NOMO-1 (cell line): ENCODE results near the gene FBXO7.
A peak's percentile ranks its signal among the peaks of the same experiment; 100 is the strongest.
"Not testable (repeated sequence)": the region's sequence is repeated elsewhere in the genome, so short reads cannot be mapped to it uniquely, and the experiment has no call there.

ENCODE experiments used
- DNase-seq, 2 experiments: peaks; one replicate each; lab custom pipeline; 2025; ENCODE audit not compliant: unreplicated experiment in 2 of 2; lab: John Stamatoyannopoulos, UW

Gene FBXO7

GRCh38 chr22:32474635-32475467 lies at the start of gene FBXO7:
FBXO7 (plus strand) TSS chr22:32474811; CDS start chr22:32475003, 192 bp downstream.
- DNase-seq, result peak; percentile 82 to 84

DNA sequence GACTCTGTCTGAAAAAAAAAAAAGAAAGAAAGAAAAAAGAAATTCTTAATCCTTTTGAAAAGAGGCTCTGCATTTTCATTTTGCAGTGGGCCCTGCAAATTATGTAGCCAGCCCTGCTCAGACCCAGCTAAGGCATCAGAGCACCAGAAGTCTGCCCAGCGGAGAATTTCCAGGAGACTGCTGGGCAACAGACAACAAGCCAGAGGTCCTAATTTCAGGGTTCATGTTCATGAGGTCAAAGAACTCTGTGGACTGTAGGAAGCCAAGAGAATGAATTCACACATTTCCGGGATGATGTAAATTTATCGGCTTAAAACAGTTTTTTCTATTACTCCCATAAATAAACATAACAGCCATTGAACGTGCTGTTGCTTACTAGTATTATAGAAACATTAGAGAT lies 47.7 kb upstream of the FBXO7 start:
- no peak for DNase-seq

DNA sequence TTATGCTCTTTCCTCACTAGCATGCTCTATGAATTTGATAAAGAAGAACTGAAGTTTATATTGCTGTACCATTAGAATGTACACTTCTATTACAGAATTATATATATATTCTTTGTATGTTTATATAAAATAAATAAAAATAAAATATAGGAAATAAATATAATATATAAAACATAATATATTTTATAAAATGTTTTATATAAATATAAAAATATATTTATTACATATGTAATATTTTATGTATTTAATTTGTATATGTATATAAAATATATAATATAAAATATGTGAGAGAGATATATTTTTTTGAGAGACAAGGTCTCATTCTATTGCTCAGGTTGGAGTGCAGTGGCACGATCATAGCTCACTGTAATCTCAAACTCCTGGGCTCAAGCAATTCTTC lies 44.3 kb upstream of the FBXO7 start:
- no peak for DNase-seq

- no peak for DNase-seq
Observed at GRCh38 chr22:32444068-32444467, 30.5 kb upstream of the FBXO7 start.

DNA sequence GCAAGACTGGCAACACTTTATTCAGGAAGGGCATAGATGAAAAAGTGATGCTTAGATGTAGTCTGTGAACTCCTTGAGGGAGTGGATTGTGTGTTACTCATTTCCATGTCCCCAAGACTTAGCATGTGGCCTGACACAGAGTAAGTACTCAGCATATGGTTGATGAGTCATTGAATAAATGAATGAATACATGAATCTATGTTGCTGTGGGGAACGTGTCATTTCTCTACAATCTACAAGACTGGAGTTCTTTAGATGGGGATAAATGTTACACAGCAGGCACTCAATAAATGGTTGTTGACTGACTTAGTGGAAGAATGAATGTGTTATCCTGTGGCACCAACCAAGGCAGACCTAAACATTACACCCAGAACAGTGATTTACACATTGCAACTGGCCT lies 28.3 kb upstream of the FBXO7 start:
- DNase-seq, result no peak

GRCh38 chr22:32448980-32449379 lies 25.6 kb upstream of the FBXO7 start:
- DNase-seq, result no peak

- no peak for DNase-seq
Observed at GRCh38 chr22:32457031-32457430, 17.6 kb upstream of the FBXO7 start.

DNA sequence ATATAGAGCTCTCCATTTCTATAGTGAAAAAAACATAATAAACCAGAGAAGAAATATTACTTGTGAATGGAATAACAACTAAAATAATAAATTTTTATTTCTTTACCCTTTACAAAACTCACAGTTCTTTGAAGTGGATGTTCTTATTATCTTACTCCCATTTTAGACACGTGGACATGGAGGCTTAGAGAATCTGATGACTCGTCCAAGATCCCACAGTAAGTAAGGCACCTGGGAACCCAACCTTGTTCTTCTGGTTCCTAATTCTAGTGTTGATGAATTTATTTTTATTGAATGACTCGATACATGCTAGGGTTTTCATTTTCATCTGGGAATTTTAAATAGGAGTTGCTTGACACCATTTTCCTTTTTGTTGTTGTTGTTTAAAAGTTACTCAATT lies 12.2 kb upstream of the FBXO7 start:
- DNase-seq, result no peak

- no peak for DNase-seq
Observed at GRCh38 chr22:32465661-32466060, 8.9 kb upstream of the FBXO7 start.

DNA sequence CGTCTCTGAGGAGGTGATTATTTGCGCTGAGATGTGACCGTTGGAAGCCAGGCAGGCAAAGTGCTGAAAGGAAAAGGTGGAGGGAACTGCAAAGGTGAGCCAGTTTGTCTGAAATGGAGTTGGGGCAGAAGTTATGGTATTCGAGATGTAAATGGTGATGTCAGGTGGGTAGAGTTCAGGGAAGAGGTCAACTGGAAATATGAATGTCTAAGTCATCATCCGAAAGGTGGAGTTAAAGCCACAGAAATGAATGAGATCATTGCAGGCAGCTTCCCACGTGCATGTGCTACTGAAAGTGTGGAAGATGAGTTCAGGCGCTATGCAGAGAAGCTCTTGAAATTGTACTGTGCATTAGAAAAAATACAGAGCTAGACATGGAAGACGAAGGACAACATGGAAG lies 8.1 kb upstream of the FBXO7 start:
- no peak for DNase-seq

- DNase-seq, result peak in 1 of 2 experiments; percentile 9
Observed at GRCh38 chr22:32469799-32470212, 4.8 kb upstream of the FBXO7 start.

DNA sequence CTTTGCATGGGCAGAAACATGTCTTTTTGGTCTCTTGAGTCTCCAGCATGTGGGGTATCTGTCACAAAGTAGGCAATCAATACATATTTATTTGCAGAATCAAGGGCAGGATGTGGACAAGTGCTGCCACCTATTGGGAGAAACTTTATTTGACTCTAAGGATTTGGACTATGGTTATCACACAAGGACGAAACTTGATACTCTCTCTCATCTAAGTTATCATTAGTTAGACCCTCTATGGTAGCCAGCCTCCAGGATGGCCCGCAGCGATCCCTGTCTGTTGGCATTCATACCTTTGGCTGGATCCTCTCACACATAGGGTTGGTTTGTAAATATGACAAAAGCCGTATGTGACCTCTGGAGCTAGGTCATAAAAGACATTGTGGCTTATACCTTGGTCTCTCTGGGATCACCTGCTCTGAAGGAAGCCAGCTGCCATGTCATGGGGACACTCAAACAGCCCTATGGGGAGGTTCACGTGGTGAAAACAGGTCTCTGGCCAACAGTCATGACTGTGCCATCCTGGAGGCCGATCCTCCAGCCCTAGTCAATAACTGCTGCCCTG lies 1.1 kb upstream of the FBXO7 start:
- DNase-seq, result peak in 1 of 2 experiments; percentile 59

GRCh38 chr22:32475468-32476010 lies 928 bp downstream of the FBXO7 start:
- DNase-seq, result peak; percentile 47 to 54

- DNase-seq, result no peak
Observed at GRCh38 chr22:32476281-32477195, 1.9 kb downstream of the FBXO7 start.

DNA sequence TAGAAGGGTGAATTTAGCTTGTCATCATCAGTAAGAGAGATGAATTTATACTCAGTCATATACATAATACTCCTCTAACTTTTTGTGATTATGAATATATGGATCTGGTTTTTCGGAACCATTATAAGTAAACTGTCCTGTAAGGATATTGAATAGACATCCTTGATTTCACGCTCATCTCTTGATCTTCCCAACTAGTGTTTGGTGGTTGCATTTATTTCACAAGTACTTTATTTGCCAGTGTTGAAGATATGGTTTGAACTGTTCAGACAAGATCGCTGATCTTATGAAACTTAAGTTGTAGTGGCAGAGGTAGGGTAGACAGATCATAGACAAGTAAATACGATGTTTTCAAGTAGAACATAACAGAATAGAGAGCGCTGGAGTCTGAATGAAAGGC lies 3.0 kb downstream of the FBXO7 start:
- no peak for DNase-seq

DNA sequence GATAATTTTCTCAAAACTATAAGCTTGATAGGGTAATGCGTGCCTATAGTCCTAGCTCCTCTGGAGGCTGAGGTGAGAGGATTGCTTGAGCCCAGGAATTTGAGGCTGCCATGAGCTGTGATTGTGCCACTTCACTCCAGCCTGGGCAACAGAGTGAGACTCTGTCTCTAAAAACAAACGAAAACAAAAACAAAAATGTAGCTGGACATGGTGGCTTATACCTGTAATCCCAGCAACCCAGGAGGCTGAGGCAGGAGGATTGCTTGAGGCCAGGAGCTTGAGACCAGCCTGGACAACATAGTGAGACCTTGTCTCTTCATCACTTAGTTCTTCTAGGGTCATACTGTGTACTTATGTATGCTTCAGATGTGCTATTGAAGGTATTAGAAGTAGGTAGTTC lies 3.9 kb downstream of the FBXO7 start:
- DNase-seq, result not testable (repeated sequence)

- DNase-seq, result no peak
Observed at GRCh38 chr22:32478994-32479393, 4.4 kb downstream of the FBXO7 start.

DNA sequence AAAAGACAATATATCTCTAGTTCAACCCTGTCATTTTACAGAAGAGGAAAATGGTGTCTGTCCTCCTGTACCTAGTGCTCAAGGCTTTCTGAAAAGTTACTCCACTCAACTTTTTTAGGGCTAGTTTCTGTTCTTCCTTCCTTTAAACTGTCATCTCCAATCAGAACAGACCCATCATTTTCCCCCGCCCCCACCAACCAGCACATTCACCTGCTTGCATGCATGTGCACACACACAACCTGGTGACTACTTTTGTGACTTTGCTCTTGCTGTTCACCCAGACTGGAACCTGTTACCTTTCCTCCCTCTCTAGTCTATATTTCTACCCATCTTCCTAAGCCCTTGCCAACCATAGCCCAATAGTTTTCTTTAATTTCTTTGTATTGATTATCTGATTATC lies 5.6 kb downstream of the FBXO7 start:
- DNase-seq, result no peak

DNA sequence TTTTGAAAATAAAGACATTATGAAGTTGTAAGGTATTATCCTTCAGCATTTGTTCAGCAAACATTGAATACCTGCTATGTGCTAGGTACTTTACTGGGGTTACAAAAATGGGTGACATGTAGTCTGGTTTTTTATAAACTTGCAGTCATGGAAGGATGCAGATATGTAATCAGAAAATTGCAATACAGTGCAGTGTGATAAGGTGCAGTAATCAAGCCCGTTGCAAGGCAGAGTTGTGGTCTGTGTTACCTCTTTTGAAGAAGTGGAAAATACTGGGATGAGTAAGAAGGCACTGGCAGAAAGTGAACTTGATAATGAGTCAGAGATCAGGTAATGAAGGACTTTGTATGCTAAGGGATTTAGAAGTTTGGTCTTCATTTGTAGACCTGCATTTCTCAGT lies 8.1 kb downstream of the FBXO7 start:
- no peak for DNase-seq

DNA sequence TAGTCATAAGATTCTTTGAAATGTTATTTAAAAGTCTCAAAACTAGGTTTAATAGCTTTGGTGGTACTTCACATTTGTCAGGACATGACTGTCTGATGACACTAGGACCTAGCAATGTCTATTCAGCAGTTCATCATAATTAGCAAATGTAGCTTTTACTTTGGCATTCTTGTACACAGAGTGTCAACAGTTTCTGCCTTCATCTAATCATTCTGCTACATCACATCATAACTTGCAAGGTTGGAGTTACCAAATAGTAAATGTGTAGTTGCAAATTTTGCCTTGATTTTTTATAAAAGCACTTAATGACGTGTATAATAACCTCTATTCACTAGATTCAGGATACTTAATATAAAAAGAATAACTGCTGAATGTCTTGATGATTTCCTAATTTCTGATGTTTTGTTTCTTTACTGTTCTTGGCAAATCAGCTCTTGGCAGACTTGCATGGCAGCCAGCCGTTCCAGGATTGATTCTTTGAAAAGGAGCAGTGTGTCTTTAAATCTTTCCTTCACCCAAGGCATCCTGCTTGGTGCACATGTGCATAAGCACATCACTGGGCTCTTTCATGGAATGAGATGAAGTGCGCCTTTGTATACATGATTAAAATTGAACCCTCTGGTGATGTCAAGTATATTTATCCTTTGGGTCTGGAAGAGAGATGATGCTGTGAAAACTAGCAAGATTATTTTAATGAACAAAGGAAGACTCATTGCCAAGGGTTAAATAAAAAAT lies 12.2 kb downstream of the FBXO7 start:
- DNase-seq, result no peak
